ENCODE measurements around the gene ARAF. TPM values are rescaled to one million over a fixed set of nuclear protein-coding genes. Genes with fewer than 3 reads are reported as not detected.

The ARAF gene
- total RNA-seq, 4 donors from 2014 or later, result 26.8 to 46.4 (median 34.5) TPM

DNA sequence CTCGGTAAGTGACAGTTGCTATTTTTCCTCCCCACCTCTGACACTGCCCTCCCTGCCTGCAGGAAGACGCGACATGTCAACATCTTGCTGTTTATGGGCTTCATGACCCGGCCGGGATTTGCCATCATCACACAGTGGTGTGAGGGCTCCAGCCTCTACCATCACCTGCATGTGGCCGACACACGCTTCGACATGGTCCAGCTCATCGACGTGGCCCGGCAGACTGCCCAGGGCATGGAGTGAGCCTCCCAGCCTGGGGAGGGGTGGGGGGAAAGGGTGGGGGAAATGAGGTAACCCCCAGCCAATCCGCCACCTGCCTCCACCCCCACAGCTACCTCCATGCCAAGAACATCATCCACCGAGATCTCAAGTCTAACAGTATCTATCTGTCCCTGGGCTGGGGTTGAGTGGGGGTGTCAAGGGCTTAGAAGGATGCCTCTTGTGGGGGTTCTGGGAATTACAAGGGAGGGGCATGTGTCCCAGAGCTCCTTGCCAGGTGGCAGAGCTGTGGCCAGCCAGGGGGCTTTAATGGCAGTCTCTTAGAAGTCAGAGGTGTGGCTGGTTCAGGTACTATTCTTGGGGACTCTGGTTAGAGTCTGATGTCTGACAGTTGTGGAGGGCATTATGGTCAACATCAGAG lies 7.8 kb downstream of the ARAF start:
- WGBS, 2 donors, result 82 to 87% methylated on average over 12 to 13 of the region's 13 CpGs
- intact Hi-C loops (cut with DNase I; ENCODE audit: low total_unique reads), result no loop called here
- no peak for DNase-seq (ENCODE audit: low spot score in 2 of 2)
- TF ChIP-seq POLR2A (IDR thresholded peaks at IDR 0.05), result no peak
- TF ChIP-seq, protein P1, sequence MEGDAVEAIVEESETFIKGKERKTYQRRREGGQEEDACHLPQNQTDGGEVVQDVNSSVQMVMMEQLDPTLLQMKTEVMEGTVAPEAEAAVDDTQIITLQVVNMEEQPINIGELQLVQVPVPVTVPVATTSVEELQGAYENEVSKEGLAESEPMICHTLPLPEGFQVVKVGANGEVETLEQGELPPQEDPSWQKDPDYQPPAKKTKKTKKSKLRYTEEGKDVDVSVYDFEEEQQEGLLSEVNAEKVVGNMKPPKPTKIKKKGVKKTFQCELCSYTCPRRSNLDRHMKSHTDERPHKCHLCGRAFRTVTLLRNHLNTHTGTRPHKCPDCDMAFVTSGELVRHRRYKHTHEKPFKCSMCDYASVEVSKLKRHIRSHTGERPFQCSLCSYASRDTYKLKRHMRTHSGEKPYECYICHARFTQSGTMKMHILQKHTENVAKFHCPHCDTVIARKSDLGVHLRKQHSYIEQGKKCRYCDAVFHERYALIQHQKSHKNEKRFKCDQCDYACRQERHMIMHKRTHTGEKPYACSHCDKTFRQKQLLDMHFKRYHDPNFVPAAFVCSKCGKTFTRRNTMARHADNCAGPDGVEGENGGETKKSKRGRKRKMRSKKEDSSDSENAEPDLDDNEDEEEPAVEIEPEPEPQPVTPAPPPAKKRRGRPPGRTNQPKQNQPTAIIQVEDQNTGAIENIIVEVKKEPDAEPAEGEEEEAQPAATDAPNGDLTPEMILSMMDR (IDR thresholded peaks at IDR 0.05), result no peak
- H3K4me3 ChIP-seq (ENCODE audit: low read depth, poor library complexity, severe bottlenecking), result no peak overlapping the region

DNA sequence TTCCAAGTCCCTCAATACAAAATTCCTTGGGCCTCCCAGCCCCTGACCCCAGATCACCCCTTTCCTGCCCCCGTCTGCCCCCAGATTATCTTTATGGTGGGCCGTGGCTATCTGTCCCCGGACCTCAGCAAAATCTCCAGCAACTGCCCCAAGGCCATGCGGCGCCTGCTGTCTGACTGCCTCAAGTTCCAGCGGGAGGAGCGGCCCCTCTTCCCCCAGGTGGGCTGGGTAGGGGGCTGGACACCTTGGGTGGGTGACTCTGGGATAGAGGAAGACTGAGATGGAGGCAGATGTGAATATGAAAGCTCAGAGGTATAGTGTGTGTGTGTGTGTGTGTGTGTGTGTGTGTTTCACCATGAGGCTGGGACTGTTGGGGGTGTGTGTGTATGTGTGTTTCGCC lies 9.8 kb downstream of the ARAF start:
- whole genome bisulfite sequencing, 2 donors, result 84 to 94% methylated on average over 8 of the region's 8 CpGs
- no peak for TF ChIP-seq POLR2A (IDR thresholded peaks at IDR 0.05)
- TF ChIP-seq, protein P1 (IDR thresholded peaks at IDR 0.05), result no peak

DNA sequence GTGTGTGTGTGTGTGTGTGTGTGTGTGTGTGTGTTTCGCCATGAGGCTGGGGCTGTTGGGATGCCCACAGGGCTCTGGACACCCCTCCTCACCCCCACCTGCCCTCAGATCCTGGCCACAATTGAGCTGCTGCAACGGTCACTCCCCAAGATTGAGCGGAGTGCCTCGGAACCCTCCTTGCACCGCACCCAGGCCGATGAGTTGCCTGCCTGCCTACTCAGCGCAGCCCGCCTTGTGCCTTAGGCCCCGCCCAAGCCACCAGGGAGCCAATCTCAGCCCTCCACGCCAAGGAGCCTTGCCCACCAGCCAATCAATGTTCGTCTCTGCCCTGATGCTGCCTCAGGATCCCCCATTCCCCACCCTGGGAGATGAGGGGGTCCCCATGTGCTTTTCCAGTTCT lies 10.2 kb downstream of the ARAF start:
- H3K4me3 ChIP-seq (ENCODE audit: low read depth, poor library complexity, severe bottlenecking), result no peak overlapping the region
- TF ChIP-seq, protein P1 (IDR thresholded peaks at IDR 0.05), result no peak
- TF ChIP-seq POLR2A (IDR thresholded peaks at IDR 0.05), result no peak
- no peak for DNase-seq (ENCODE audit: low spot score in 2 of 2)
- WGBS, 2 donors, result 87 to 96% methylated on average over 5 to 11 of the region's 11 CpGs
- intact Hi-C loops (cut with DNase I; ENCODE audit: low total_unique reads), result no loop called here

More for the DNA sequence above, 9.8 kb downstream of the ARAF start:
- intact Hi-C loops (cut with DNase I; ENCODE audit: low total_unique reads), result no loop called here
- no peak overlapping the region for H3K4me3 ChIP-seq (ENCODE audit: low read depth, poor library complexity, severe bottlenecking)
- DNase-seq (ENCODE audit: low spot score in 2 of 2), result no peak

DNA sequence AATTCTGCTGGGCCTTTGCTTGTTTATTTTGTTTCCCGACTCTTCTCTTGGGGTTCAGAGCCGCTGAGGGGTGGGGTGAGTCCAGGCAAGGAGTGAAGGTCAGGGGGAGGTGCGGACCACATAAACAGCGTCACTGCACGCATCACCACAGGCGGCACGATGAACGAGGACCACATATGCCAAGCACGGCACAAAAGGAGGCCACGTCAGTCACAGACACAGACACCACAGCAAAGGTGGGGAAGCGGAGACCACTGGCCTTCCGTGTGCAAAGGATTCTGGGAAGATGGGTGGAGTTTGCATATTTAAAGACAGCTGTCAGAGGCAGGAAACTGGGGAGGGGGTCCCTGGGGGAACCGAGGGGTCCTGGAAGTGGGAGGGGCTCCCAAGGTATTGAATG lies 10.9 kb downstream of the ARAF start:
- WGBS, 2 donors, result 92 to 95% methylated on average over 13 of the region's 13 CpGs
- peak in 1 of 2 donors; percentile 63 for DNase-seq (ENCODE audit: low spot score in 2 of 2)
- intact Hi-C loops (cut with DNase I; ENCODE audit: low total_unique reads), result no loop called here
- no peak overlapping the region for H3K4me3 ChIP-seq (ENCODE audit: low read depth, poor library complexity, severe bottlenecking)
- TF ChIP-seq, protein P1 (IDR thresholded peaks at IDR 0.05), result no peak
- TF ChIP-seq POLR2A (IDR thresholded peaks at IDR 0.05), result no peak

DNA sequence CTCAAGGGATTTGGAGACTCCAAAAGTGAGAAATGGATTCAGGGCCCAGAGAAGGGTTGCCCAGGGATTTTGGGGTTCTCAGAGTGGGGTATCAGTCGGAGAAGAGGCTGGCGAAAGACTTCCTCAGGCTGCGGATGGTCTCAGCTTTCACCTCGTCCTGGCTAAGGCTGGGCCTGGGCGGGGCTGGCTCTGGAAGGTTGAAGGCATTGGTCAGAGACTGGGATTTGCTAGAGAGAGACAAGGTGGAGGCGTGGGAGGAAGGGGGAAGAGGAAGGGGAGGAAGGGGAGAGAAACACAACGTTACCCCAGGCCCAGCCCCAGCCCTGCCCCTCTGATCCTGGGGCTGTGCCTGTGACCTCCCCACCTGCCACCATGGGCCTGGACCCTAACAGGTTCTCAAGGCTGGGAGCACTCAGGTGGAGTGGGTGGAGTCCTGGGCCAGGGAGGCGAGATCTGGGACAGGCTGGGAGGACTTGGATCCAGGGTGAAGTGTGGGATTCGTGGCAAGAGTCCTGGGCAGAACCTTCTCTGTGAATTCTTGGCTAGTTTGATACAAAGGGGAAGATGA lies 11.9 kb downstream of the ARAF start:
- no peak overlapping the region for H3K4me3 ChIP-seq (ENCODE audit: low read depth, poor library complexity, severe bottlenecking)
- peak in 1 of 2 donors; percentile 82 for DNase-seq (ENCODE audit: low spot score in 2 of 2)
- 68 to 69% methylated on average over 8 to 9 of the region's 9 CpGs for WGBS, 2 donors
- intact Hi-C loops (cut with DNase I; ENCODE audit: low total_unique reads), result no loop called here
- TF ChIP-seq POLR2A (IDR thresholded peaks at IDR 0.05), result no peak

DNA sequence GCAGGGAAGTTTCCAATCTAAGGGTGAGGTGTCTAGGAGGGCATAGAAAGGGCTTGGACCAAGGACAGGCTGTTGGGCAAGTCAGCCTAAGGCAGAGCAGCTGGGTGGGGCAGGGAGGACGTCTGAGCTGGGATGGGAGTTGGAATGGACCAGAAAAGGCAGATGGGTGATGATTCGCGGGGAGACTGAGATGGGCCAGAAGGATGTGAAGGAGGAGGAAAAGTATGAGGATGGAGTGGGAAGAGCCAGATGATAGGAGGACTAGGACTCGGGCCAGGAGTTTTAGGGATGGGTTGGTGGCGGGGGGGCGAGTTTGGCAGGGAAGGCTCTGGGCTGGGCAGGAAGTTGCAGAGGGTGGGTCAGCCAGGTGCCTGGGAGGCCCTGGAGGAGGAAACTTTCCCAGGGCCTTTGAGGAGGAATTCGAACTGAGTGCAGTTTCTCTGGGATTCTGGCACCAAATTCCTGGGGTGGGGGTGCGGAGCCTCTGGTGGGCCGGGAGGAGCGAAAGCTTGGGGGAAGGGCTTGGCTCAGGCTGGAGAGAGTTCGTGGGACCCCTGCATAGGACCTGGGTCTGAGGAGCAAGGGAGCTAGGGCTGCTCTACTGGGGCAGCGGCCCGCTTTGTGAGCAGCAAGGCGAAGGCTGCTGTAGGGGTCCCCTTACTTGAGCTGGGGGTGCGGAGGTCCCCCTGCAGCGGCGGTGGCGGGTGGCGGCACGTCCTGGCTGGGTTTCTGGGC lies 12.5 kb downstream of the ARAF start:
- H3K4me3 ChIP-seq (ENCODE audit: low read depth, poor library complexity, severe bottlenecking), result no peak overlapping the region
- WGBS, 2 donors, result 12 to 54% methylated on average over 12 to 20 of the region's 20 CpGs
- intact Hi-C loops (cut with DNase I; ENCODE audit: low total_unique reads), result no loop called here
- peak in 1 of 2 donors; percentile 86 for DNase-seq (ENCODE audit: low spot score in 2 of 2)
- TF ChIP-seq, protein P1 (IDR thresholded peaks at IDR 0.05), result no peak
- no peak for TF ChIP-seq POLR2A (IDR thresholded peaks at IDR 0.05)

All from lower leg skin (tissue), 4 donors.